K562 (cell line): Measurements from ENCODE around the gene APBB2.

Source experiments
- BHLHE40 ChIP-seq: IDR thresholded peaks from 2 replicates; pipeline ENCODE4 v1.6.1; 2011; ENCODE audit warnings: low read length, improper control_type of control experiment
- FOXJ3 ChIP-seq: sonication (generic); formaldehyde crosslinking; IDR thresholded peaks from 2 replicates; pipeline ENCODE4 v1.4.0; 2020; ENCODE audit warnings: mild to moderate bottlenecking, missing genetic modification reagents

DNA sequence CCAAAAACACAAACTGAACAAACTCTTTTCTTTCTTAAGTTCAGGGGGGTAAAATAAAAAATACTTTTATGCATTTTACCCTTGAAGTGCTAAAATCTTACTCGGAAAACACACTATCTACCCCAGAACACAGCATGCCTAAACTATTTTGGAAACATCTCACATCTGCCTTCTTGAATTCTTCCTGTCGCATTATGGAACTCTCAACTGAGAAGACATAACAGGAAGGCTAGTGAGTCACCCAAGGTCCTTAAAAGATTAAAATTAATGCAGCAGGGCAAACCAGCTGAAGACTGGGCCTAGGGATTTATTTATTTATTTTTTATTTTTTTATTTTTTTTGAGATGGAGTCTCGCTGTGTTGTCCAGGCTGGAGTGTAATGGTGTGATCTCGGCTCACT is 208.2 kb downstream of the APBB2 start:
- TF ChIP-seq BHLHE40 (no peak), FOXJ3 (CRISPR knock-in tag) (no peak)
